Adrenal gland (tissue), 12 donors: Measurements from ENCODE around the gene TSPAN18. TPM values are rescaled to one million over a fixed set of nuclear protein-coding genes. Genes with fewer than 3 reads are reported as not detected.

ENCODE experiments used
- DNase-seq, 7 donors: peaks; one replicate each; pipeline ENCODE4 v3.0.0-alpha.2; 2019 to 2020
- H3K27ac ChIP-seq, 5 donors: fragments of 200-600 bp; sonication (generic) in 4 of 5; 1 replicate in 3 of 5; 2 replicates in 2 of 5; pipeline versions ENCODE4 v1.5.1 to v1.8.0; 2016 to 2020; ENCODE audit warnings: mild to moderate bottlenecking in 1 of 5
- H3K27me3 ChIP-seq: fragments of 200-600 bp; 2 replicates; pipeline ENCODE4 v1.8.0; 2021
- H3K36me3 ChIP-seq, 2 donors: fragments of 200-600 bp; replicated peaks in 1 of 2; 1 replicate in 1 of 2; 2 replicates in 1 of 2; pipeline versions ENCODE4 v1.5.1 to v1.8.0; 2018 to 2022
- H3K4me1 ChIP-seq, 2 donors: fragments of 200-600 bp; replicated peaks in 1 of 2; 1 replicate in 1 of 2; 2 replicates in 1 of 2; pipeline versions ENCODE4 v1.5.1 to v1.8.0; 2018 to 2021
- H3K4me3 ChIP-seq, 4 donors: fragments of 200-600 bp; sonication (generic) in 3 of 4; one replicate each; pipeline ENCODE4 v1.5.1; 2016 to 2018
- H3K9me3 ChIP-seq, 3 donors: fragments of 200-600 bp; sonication (generic) in 1 of 3; replicated peaks in 1 of 3; 1 replicate in 2 of 3; 2 replicates in 1 of 3; pipeline versions ENCODE4 v1.5.1 to v1.8.0; 2016 to 2021
- CTCF ChIP-seq, 6 experiments: fragments of 450-650 bp in 4 of 6; fragments of 200-600 bp in 2 of 6; sonication (generic) in 1 of 6; IDR thresholded peaks; 1 replicate in 5 of 6; 2 replicates in 1 of 6; pipeline versions ENCODE4 v1.5.1 to v1.8.0; 2016 to 2021; ENCODE audit warnings: antibody characterized with exemption in 6 of 6, mild to moderate bottlenecking in 2 of 6, moderate library complexity in 1 of 6
- POLR2A ChIP-seq, 2 donors: fragments of 450-650 bp; IDR thresholded peaks; one replicate each; pipeline ENCODE4 v1.6.1; 2017; ENCODE audit warnings: antibody characterized with exemption in 2 of 2, mild to moderate bottlenecking in 2 of 2, moderate library complexity in 1 of 2
- WGBS, 4 donors: extraction: QIAGEN DNeasy Blood & Tissue Kit in 2 of 4; methylation state at CpG; one replicate each; pipeline versions ENCODE4 v1.1.5 to v1.1.7; 2013 to 2017; 5-methylcytosine and 5-hydroxymethylcytosine counted together
- intact Hi-C, 2 donors: fragments of 100-400 bp; cut with DNase I; formaldehyde crosslinking; loops; one replicate each; pipeline versions ENCODE4 v1.14.1 to v1.15.0; 2022 to 2023
- polyA plus RNA-seq, 3 donors: library from polyadenylated mRNA; stranded (reverse); fragments of 200-250 nt in 2 of 3; fragments of 350-450 nt in 1 of 3; fragmentation: Illumina TruSeq in 1 of 3; extraction: RNeasy Lipid Tissue Mini Kit (QIAGEN cat#74804) in 1 of 3; gene quantifications; one replicate each; pipeline ENCODE4 v1.2.3, GENCODE V29; 2013 to 2014
- total RNA-seq, 9 donors: library from RNA; depleted of rRNA in 4 of 9; stranded (reverse); fragments of >200 nt in 4 of 9; fragments of 120-200 nt in 1 of 9; fragmentation: NEBNext Ultra II Directional in 1 of 9; extraction: Animal tissue kit (Norgen Biotek cat#: 25700) in 1 of 9; gene quantifications; one replicate each; pipeline versions ENCODE4 v1.1.0 to v1.2.4, GENCODE V29; 2013 to 2023
- donor health status: healthy with polysubstance abuse.
- donor health status: Bipolar disorder and iron deficiency.
- donor health status: DM: yes; HTN: yes; CAD: no.
- donor health status: DM: no; HTN: no; CAD: no.
- donor health status: DM: no; HTN: no; CAD: no.
- donor health status: DM: yes; HTN: yes; CAD: no.

Gene TSPAN18
- total and polyA plus RNA-seq, 12 donors, result 24.5 to 168 (median 58.4) TPM

DNA sequence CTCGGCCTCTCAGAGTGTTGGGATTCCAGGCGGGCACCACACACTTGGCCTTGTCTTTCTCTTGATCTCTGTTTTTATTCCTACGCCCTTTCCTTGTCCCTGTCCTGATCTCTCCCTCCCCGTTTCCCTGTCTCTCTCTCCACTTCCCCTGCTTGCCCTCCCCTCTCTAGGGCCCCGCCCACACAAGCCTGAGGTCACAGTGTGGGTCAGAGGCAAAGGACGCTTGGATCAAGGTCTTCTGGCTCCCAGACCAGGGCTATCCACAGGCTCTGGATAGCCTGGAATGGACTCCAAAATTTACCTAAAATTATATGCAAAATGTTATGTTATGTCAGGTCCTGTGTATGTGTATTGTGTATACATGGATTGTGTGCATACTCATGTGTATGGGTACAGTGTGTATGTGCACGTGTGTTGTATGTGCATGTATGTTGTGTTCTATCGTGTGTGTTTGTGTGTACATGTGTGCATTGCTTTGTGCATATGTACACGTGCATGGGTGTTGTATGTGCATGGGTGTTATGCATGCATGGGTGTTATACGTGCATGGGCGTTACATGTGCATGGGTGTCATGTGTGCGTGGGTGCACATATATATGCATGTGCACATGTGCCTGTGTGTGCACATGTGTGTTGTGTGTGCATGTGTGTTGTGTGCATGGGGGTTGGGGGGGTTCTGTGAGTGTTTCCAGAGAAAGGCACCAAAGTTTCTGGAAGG lies 185.7 kb downstream of the TSPAN18 start:
- peak in 1 of 7 donors; percentile 19 for DNase-seq
- TF ChIP-seq POLR2A (IDR thresholded peaks at IDR 0.05) (no peak), CTCF (IDR thresholded peaks at IDR 0.05) (no peak)
- Histone ChIP-seq H3K4me1 (peaks cover 0 to 24% of the 10 kb centered on the region in 2 donors), H3K27ac (no peak overlapping the region), H3K9me3 (no peaks in the 10 kb centered on the region), H3K4me3 (no peak overlapping the region), H3K36me3 (peaks cover 0 to 11% of the 10 kb centered on the region in 2 donors), H3K27me3 (no peaks in the 10 kb centered on the region)
- intact Hi-C loops, result loop anchor here (5.0 to 10.0 kb wide), 3 partner anchors 185 to 358 kb away; partner anchors contain the start of genes CD82 (in 1 of the 2) and TSPAN18 (in 1 of the 2)
- WGBS, 4 donors, result 49 to 67% (median 54%) methylated on average over 12 of the region's 12 CpGs

DNA sequence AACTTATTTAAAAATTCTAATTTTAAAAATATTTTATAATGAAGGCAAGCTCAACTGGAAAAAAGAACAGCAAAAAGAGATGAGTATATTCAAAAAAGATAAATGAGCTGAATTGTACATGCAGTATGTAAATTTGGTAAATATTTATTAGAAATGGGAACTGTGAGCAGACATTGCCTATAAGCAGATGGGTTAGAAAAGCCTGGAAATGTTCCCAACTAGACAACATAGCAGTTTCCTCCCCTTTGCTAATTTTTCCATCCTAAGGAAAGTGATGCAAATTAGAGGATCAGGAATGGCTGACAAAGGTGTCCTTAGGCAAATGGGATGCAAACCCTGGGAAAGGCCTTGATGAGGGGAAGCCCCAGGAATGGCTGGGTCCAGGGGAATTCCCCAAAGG lies 186.7 kb downstream of the TSPAN18 start:
- intact Hi-C loops, result loop anchor here (5.0 to 10.0 kb wide), 3 partner anchors 186 to 359 kb away; partner anchors contain the start of genes CD82 (in 1 of the 2) and TSPAN18 (in 1 of the 2)
- no peak overlapping the region for H3K27ac ChIP-seq
- DNase-seq, result no peak
- no peaks in the 10 kb centered on the region for H3K27me3 ChIP-seq
- no peak overlapping the region for H3K4me3 ChIP-seq
- peaks cover 0 to 11% of the 10 kb centered on the region in 2 donors for H3K36me3 ChIP-seq
- no peaks in the 10 kb centered on the region for H3K9me3 ChIP-seq
- TF ChIP-seq CTCF (IDR thresholded peaks at IDR 0.05) (no peak), POLR2A (IDR thresholded peaks at IDR 0.05) (no peak)
- H3K4me1 ChIP-seq, result peaks cover 0 to 24% of the 10 kb centered on the region in 2 donors

DNA sequence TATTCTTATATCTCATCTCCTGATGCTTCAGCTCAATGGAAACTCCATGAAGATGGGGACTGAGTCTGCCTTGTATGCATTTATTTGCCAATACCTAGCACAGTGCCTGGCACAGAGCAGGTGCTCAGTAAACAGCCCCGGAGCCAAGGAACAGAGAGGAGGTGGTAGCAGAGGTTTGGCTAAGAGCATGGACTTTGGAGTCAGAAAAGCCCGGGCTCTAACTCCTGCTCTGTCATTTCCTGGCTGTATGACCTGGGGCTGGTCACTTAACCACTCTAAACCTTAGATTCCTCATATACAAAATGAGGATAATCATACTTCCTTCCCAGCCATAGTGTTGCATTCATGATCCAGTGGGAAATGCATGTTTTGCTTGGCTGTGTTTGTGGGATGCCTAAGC lies 187.3 kb downstream of the TSPAN18 start:
- no peak for DNase-seq
- peaks cover 0 to 11% of the 10 kb centered on the region in 2 donors for H3K36me3 ChIP-seq
- H3K27me3 ChIP-seq, result no peaks in the 10 kb centered on the region
- H3K4me3 ChIP-seq, result no peak overlapping the region
- TF ChIP-seq POLR2A (IDR thresholded peaks at IDR 0.05), result no peak
- no peak for TF ChIP-seq CTCF (IDR thresholded peaks at IDR 0.05)
- WGBS, 4 donors, result 88 to 94% (median 92%) methylated on average over 2 of the region's 2 CpGs
- H3K27ac ChIP-seq, result no peak overlapping the region
- no peaks in the 10 kb centered on the region for H3K9me3 ChIP-seq
- intact Hi-C loops, result loop anchor here (5.0 to 10.0 kb wide), 3 partner anchors 187 to 359 kb away; partner anchors contain the start of genes CD82 (in 1 of the 2) and TSPAN18 (in 1 of the 2)
- H3K4me1 ChIP-seq, result peaks cover 0 to 24% of the 10 kb centered on the region in 2 donors

- TF ChIP-seq POLR2A (IDR thresholded peaks at IDR 0.05) (no peak), CTCF (IDR thresholded peaks at IDR 0.05) (no peak)
- Histone ChIP-seq H3K4me1 (peaks cover 0 to 23% of the 10 kb centered on the region in 2 donors), H3K27ac (no peak overlapping the region), H3K9me3 (no peaks in the 10 kb centered on the region), H3K27me3 (no peaks in the 10 kb centered on the region), H3K36me3 (peaks cover 0 to 20% of the 10 kb centered on the region in 2 donors), H3K4me3 (no peak overlapping the region)
- intact Hi-C loops, result loop anchor here (10.0 kb wide), 2 partner anchors 350 to 360 kb away; partner anchors contain the start of gene CD82 (in 1 of the 2)
- 83 to 100% (median 92%) methylated on average over 1 to 10 of the region's 10 CpGs for WGBS, 4 donors
- DNase-seq, result no peak
These were observed 188.2 kb downstream of the TSPAN18 start for GRCh38 chr11:44915004-44915403.
